ENCODE data around the gene CXorf66.
"Not testable (repeated sequence)": the region's sequence is repeated elsewhere in the genome, so short reads cannot be mapped to it uniquely, and the experiment has no call there.

CXorf66 gene

GRCh38 chrX:139929876-139930275, 35.4 kb downstream of the CXorf66 start:
- no peak for DNase-seq (ENCODE audit: low read depth, low spot score)

DNA sequence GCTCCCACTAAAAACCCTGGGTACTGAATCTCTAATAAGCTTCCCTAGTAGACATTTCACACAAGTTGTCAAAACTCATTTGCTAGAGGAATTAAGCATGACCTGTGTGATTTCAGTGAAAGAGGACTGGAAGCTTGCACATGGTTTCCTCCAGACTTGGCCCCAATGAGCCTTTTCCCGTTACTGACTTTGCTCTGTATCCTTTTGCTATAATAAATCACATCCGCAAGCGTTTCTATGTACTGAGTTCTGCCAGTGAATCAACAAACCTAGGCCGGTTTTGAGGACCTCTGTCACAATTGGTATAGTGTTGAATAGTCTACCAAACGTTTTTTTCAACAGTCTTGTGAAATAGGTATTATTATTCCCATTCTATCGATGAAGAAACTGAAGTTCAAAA, 40.6 kb downstream of the CXorf66 start:
- DNase-seq (ENCODE audit: low read depth, low spot score): no peak

DNA sequence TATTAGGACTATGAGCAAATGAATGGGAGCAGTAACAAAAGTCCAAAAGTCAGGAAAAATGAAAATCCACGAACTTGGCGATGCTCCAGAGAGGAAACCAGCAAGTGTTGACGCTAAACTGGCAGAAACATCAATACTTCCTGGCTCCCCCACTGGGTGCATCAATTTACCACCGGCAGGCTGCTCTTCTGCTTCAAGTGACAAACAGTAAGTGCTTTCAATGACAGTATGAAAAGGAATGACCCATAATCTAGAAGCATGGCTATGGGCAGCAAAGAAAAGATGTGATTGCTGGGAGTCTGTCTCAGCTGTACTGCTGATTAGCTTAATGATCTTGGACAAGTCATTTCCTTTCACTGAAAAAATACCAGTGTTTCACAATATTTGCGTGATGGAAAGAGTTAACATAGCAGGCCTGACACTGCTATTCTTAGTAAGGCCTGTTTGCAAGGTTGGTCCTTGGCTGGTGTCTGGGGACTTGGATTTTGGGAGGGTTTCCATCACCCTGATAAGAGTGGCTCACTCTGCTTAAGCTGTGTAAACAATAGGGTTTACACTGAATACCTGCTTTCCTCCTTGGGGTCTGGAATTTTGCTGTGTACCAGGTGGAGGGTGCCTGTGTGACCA, 41.1 kb downstream of the CXorf66 start:
- no peak for DNase-seq (ENCODE audit: low read depth, low spot score)

DNA sequence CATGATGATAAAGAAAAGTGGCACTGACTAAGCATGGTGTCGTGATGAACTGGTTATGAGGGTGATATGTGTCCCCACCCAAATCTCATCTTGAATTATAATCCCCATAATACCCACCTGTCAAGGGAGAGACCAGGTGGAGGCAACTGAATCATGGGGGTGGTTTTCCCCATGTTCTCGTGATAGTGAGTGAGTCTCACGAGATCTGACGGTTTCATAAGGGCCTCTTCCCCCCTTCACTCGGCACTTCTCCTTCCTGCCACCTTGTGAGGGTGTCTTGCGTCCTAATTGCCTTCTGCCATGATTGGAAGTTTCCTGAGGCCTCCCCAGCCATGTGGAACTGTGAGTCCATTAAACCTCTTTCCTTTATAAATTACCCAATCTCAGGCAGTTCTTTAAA, 44.2 kb downstream of the CXorf66 start:
- not testable (repeated sequence) for DNase-seq (ENCODE audit: low read depth, low spot score)

DNA sequence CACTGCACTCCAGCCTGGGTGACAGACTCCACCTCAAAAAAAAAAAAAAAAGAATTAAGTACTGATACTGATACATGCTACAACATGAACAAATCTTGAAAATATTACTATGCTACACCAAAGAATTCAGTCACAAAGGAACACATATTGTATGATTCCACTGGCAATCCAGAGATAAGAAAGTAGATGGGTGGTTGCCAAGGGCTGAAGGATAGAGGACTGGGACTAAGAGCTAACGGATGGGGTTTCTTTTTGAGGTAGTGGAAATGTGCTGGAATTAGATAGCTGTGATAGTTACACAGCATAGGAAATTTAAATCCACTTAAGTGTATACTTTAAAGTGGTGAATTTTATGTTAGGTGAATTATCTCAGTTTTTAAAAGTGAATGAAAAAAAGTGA, 45.0 kb downstream of the CXorf66 start:
- DNase-seq (ENCODE audit: low read depth, low spot score): no peak

DNA sequence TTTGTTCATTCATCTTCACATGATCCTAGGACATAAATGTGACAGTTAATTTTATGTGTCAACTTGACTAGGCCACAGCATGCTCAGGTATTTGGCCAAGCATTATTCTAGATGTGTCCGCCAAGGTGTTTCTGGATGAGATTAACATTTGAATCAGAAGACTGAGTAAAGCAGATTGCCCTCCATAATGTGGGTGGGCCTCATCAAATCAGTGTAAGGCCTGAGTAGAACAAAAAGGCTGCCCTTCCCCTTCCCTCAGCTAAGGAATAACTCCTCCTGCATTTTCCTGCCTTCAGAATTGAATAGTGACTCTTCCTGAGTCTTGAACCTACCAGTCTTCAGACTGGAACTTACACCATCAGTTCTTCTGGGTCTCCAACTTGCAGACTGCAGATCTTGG, 50.9 kb downstream of the CXorf66 start:
- no peak for DNase-seq (ENCODE audit: low read depth, low spot score)

DNA sequence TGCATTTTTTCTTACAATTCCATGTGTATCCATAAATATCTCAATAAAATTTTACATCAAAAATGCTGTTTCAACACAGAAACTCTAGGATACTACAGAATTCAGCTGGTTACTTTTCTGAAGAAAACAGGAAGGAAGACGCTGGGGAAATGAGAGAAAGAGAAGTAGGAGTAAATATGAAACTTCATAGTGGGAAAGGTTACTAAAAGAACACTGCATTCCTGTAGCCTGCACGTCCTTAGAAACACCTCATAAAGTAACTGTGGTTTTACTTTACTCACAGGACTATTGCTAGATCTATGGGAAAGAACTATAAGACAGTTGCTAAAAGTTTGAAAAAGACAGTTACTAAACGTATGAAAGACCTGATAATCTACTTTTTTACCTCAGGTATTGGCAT, 55.6 kb downstream of the CXorf66 start:
- DNase-seq (ENCODE audit: low read depth, low spot score): no peak

- DNase-seq (ENCODE audit: low read depth, low spot score): no peak
Measured at GRCh38 chrX:139907078-139907477, 58.2 kb downstream of the CXorf66 start.

DNA sequence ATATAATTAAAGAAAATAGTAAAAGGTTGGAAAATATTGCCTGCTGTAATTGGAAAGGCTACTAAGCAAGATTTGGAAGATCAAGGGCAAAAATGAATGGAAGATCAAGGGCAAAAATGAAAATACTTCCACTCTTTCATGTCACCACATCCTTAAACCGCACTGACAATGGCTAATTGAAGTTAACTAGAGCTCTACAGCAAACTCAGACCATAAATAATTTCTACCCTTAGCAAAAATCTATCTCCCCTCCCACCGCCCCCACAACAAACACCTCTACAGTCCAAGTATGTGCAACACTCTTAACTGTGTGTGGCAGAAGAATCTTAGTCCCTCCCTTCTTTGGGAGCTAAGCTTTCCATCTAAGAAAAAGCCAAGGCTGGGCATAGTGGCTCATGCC, 59.6 kb downstream of the CXorf66 start:
- DNase-seq (ENCODE audit: low read depth, low spot score): no peak

All from activated naive CD8-positive, alpha-beta T cell treated with anti-CD3 and anti-CD28 coated beads, Interleukin-2, amount 50 U/mL, for 16 hours (primary cell).